ENCODE results near the gene PSME2. TPM values are rescaled to one million over a fixed set of nuclear protein-coding genes. Genes with fewer than 3 reads are reported as not detected.

The PSME2 gene
- total and polyA plus RNA-seq, 2 experiments from 2014 or later, result 75.5 to 189 TPM

DNA sequence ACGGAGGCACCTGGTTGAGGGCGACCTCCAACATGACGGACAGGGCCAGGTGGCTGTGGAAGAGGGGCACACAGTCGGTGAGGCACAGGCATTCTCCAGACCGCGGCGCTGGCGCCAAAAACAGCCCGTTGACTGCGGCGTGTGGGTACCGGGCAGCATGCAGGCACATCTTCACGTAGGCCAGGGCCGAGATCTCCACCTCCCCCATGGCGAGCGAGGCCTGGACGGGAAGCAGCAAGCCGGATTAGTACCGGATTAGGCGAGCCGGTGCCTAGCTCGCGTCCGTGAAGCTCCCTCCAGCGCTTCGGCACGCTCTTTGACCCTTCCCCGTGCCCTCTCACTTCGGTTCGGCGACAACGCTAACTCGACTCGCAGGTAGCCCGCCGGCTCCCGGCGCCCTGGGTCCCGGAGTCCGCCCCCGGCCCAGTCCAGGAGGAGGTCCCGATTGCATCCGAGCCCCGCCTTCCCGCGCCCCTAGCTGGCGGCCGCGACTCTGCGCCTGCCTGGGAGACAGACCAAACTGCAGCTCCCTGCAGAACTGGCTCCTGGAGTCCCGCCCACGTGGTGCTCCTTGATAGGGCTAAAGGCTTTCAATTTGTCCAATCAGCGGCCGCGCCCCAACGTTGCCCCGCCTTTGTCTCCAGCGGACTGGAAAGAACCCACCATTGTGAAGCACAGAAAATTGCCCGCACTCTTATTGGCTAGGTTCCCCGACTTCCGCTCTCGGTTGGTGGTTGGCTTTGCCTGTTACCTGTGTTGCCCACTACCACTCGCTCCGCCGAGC, 5.1 kb downstream of the PSME2 start, which contains the start of gene EMC9:
EMC9 (minus strand) TSS at position 495 of the 784 bp plus-strand sequence; CDS start at position 208, 287 bp downstream.
- Histone ChIP-seq H3K4me1 (ENCODE audit: insufficient read depth) (peaks cover 16% of the 10 kb centered on the region), H3K27me3 (no peaks in the 10 kb centered on the region), H3K79me2 (peaks cover 59% of the 10 kb centered on the region), H4K20me1 (ENCODE audit: insufficient read depth, poor library complexity, severe bottlenecking) (peaks cover 3% of the 10 kb centered on the region), H3K4me2 (peak within 1 kb of the TSS; percentile 97), H3K27ac (peak within 1 kb of the TSS; percentile 75), H3K9me2 (replicated peaks; ENCODE audit: insufficient read depth) (no peaks in the 10 kb centered on the region), H3K9me3 (ENCODE audit: low read depth) (no peaks in the 10 kb centered on the region), H3K36me3 (replicated peaks; ENCODE audit: insufficient read depth, low read depth) (no peaks in the 10 kb centered on the region), H2AFZ (peak within 1 kb of the TSS; percentile 44), H3K4me3 (peak within 1 kb of the TSS; percentile 27)
- 2% methylated on average over 59 of the region's 65 CpGs for WGBS (ENCODE audit: low lambda C conversion rate, missing lambda C conversion rate)
- DNase-seq (ENCODE audit: low spot score), result peak; percentile 100
- no peak for TF ChIP-seq EZH2 (IDR thresholded peaks at IDR 0.05; ENCODE audit: borderline replicate concordance)
- TF ChIP-seq, protein P1, sequence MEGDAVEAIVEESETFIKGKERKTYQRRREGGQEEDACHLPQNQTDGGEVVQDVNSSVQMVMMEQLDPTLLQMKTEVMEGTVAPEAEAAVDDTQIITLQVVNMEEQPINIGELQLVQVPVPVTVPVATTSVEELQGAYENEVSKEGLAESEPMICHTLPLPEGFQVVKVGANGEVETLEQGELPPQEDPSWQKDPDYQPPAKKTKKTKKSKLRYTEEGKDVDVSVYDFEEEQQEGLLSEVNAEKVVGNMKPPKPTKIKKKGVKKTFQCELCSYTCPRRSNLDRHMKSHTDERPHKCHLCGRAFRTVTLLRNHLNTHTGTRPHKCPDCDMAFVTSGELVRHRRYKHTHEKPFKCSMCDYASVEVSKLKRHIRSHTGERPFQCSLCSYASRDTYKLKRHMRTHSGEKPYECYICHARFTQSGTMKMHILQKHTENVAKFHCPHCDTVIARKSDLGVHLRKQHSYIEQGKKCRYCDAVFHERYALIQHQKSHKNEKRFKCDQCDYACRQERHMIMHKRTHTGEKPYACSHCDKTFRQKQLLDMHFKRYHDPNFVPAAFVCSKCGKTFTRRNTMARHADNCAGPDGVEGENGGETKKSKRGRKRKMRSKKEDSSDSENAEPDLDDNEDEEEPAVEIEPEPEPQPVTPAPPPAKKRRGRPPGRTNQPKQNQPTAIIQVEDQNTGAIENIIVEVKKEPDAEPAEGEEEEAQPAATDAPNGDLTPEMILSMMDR (IDR thresholded peaks at IDR 0.05; ENCODE audit: poor library complexity), result peak; percentile 28
- no peak for TF ChIP-seq EZH2phosphoT487 (IDR thresholded peaks at IDR 0.05; ENCODE audit: low read depth, severe bottlenecking, unreplicated experiment)

GRCh38 chr14:24139272-24139934, 7.0 kb downstream of the PSME2 start:
- peaks cover 3% of the 10 kb centered on the region for H4K20me1 ChIP-seq (ENCODE audit: insufficient read depth, poor library complexity, severe bottlenecking)
- peaks cover 45% of the 10 kb centered on the region for H3K79me2 ChIP-seq
- DNase-seq (ENCODE audit: low spot score), result no peak
- no peak overlapping the region for H2AFZ ChIP-seq
- no peaks in the 10 kb centered on the region for H3K27me3 ChIP-seq
- H3K4me3 ChIP-seq, result no peak overlapping the region
- H3K4me2 ChIP-seq, result peak overlapping the region; percentile 97
- 93% methylated on average over 9 of the region's 9 CpGs for WGBS (ENCODE audit: low lambda C conversion rate, missing lambda C conversion rate)
- no peaks in the 10 kb centered on the region for H3K9me3 ChIP-seq (ENCODE audit: low read depth)
- H3K36me3 ChIP-seq (replicated peaks; ENCODE audit: insufficient read depth, low read depth), result no peaks in the 10 kb centered on the region
- H3K27ac ChIP-seq, result no peak overlapping the region
- TF ChIP-seq EZH2phosphoT487 (IDR thresholded peaks at IDR 0.05; ENCODE audit: low read depth, severe bottlenecking, unreplicated experiment) (no peak), EZH2 (IDR thresholded peaks at IDR 0.05; ENCODE audit: borderline replicate concordance) (no peak)
- TF ChIP-seq, protein P1 (IDR thresholded peaks at IDR 0.05; ENCODE audit: poor library complexity), result no peak
- H3K9me2 ChIP-seq (replicated peaks; ENCODE audit: insufficient read depth), result no peaks in the 10 kb centered on the region
- H3K4me1 ChIP-seq (ENCODE audit: insufficient read depth), result peaks cover 7% of the 10 kb centered on the region

DNA sequence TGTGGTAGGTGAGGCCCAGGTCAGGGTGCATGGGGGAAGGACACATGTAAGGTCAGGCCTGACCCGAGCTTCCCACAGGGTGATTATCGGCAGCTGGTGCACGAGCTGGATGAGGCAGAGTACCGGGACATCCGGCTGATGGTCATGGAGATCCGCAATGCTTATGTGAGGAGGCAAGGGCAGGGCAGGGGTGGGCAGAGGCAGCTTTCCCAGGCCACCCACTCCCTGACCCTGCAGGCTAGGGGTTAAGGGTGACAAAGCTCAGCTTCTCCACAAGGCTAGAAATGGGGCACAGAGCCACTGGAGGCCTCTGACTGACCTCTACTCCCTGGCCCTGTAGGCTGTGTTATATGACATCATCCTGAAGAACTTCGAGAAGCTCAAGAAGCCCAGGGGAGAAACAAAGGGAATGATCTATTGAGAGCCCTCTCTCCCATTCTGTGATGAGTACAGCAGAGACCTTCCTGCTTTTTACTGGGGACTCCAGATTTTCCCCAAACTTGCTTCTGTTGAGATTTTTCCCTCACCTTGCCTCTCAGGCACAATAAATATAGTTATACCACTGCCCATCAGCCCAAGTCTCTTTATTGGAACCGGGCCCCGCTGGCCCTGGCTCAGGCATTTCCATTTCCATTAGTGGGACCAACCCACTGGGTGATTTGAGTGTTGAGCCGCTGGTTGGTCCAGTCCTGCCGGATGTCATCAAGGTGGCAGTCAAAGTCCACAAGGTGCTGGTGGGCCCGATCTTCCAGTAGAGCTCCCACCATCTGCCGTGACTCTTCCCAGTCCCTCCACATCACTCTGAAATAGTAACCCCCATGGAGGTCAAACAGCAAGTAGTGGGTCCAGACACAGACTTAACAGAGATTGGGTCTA, 7.8 kb downstream of the PSME2 start:
- peaks cover 3% of the 10 kb centered on the region for H4K20me1 ChIP-seq (ENCODE audit: insufficient read depth, poor library complexity, severe bottlenecking)
- H3K36me3 ChIP-seq (replicated peaks; ENCODE audit: insufficient read depth, low read depth), result no peaks in the 10 kb centered on the region
- H3K4me2 ChIP-seq, result no peak overlapping the region
- H3K27me3 ChIP-seq, result no peaks in the 10 kb centered on the region
- DNase-seq (ENCODE audit: low spot score), result no peak
- peaks cover 43% of the 10 kb centered on the region for H3K79me2 ChIP-seq
- no peak overlapping the region for H3K4me3 ChIP-seq
- WGBS (ENCODE audit: low lambda C conversion rate, missing lambda C conversion rate), result 96% methylated on average over 13 of the region's 13 CpGs
- H3K27ac ChIP-seq, result no peak overlapping the region
- no peaks in the 10 kb centered on the region for H3K9me3 ChIP-seq (ENCODE audit: low read depth)
- TF ChIP-seq, protein P1 (IDR thresholded peaks at IDR 0.05; ENCODE audit: poor library complexity), result no peak
- no peak for TF ChIP-seq EZH2 (IDR thresholded peaks at IDR 0.05; ENCODE audit: borderline replicate concordance)
- TF ChIP-seq EZH2phosphoT487 (IDR thresholded peaks at IDR 0.05; ENCODE audit: low read depth, severe bottlenecking, unreplicated experiment), result no peak
- no peaks in the 10 kb centered on the region for H3K9me2 ChIP-seq (replicated peaks; ENCODE audit: insufficient read depth)
- H3K4me1 ChIP-seq (ENCODE audit: insufficient read depth), result peaks cover 7% of the 10 kb centered on the region
- H2AFZ ChIP-seq, result no peak overlapping the region

Measured in hepatocyte (in vitro differentiated cells).